HEK293 (cell line): Measurements from ENCODE around the gene CDX1.

Source experiments
- CTCF ChIA-PET: fragments of 350-600 bp; formaldehyde crosslinking; extraction: SDS; loops from one replicate; lab custom pipeline; 2021; ENCODE audit warnings: antibody characterized with exemption; lab: Yijun Ruan, JAX
- POLR2A ChIA-PET: fragments of 300-600 bp; formaldehyde crosslinking; extraction: SDS; loops from one replicate; lab custom pipeline; 2020; ENCODE audit warnings: antibody characterized with exemption, inconsistent platforms; lab: Yijun Ruan, JAX
- H3K27ac ChIP-seq: fragments of 200-500 bp; sonication (Bioruptor generic); 2 replicates; pipeline ENCODE4 v1.5.1; 2014; ENCODE audit warnings: low read depth, low read length, control low read depth, inconsistent platforms; ENCODE audit errors: extremely low read depth
- H3K36me3 ChIP-seq, 2 experiments: fragments of 200-500 bp in 1 of 2; sonication (Bioruptor generic) in 1 of 2; 1 replicate in 1 of 2; 2 replicates in 1 of 2; pipeline ENCODE4 v1.5.1; 2014 to 2017; ENCODE audit warnings: inconsistent platforms in 2 of 2, low read length in 2 of 2; ENCODE audit not compliant: control insufficient read depth in 2 of 2, insufficient read depth in 1 of 2
- H3K4me1 ChIP-seq: fragments of 200-500 bp; sonication (Bioruptor generic); 2 replicates; pipeline ENCODE4 v1.5.1; 2014; ENCODE audit warnings: mild to moderate bottlenecking, low read length, inconsistent platforms; ENCODE audit not compliant: control insufficient read depth, insufficient read depth
- H3K4me3 ChIP-seq: 2 replicates; pipeline ENCODE4 v1.5.1; 2011; ENCODE audit warnings: low read depth, mild to moderate bottlenecking, control low read depth, low read length, moderate library complexity
- H3K9me3 ChIP-seq: fragments of 200-500 bp; sonication (Bioruptor generic); 2 replicates; pipeline ENCODE4 v1.5.1; 2014; ENCODE audit warnings: low read depth, low read length, inconsistent platforms; ENCODE audit not compliant: control insufficient read depth, insufficient read depth
- GLI2 ChIP-seq: fragments of 450-650 bp; formaldehyde crosslinking; IDR thresholded peaks from 2 replicates; pipeline ENCODE4; 2017; ENCODE audit warnings: missing biosample characterization, missing genetic modification characterization, low read depth, borderline replicate concordance
- GLIS1 ChIP-seq: fragments of 450-650 bp; formaldehyde crosslinking; IDR thresholded peaks from 2 replicates; pipeline ENCODE4 v1.5.1; 2016; ENCODE audit warnings: missing biosample characterization, missing genetic modification characterization
- HOXD13 ChIP-seq: sonication (generic); formaldehyde crosslinking; IDR thresholded peaks from 2 replicates; pipeline ENCODE4 v1.8.0; 2022; ENCODE audit warnings: missing genetic modification reagents, borderline replicate concordance
- MEIS1 ChIP-seq: sonication (generic); formaldehyde crosslinking; IDR thresholded peaks from 2 replicates; pipeline ENCODE4 v1.8.1; 2022; ENCODE audit warnings: missing genetic modification reagents, mild to moderate bottlenecking, borderline replicate concordance
- SETDB1 ChIP-seq: IDR thresholded peaks from one replicate; pipeline ENCODE4 v1.6.1; 2017; ENCODE audit warnings: mild to moderate bottlenecking, low read length, moderate library complexity, mixed read lengths; ENCODE audit not compliant: insufficient read length
- ZBTB17 ChIP-seq: fragments of 450-650 bp; formaldehyde crosslinking; IDR thresholded peaks from 2 replicates; pipeline ENCODE4 v1.5.1; 2016; ENCODE audit warnings: missing biosample characterization, missing genetic modification characterization
- ZIC2 ChIP-seq: fragments of 450-650 bp; formaldehyde crosslinking; IDR thresholded peaks from 2 replicates; pipeline ENCODE4 v1.5.1; 2016; ENCODE audit warnings: missing biosample characterization, missing genetic modification characterization
- ZNF114 ChIP-seq: fragments of 450-650 bp; formaldehyde crosslinking; IDR thresholded peaks from 2 replicates; pipeline ENCODE4 v1.5.0; 2017; ENCODE audit warnings: missing biosample characterization, missing genetic modification characterization
- ZNF133 ChIP-seq: fragments of 450-650 bp; formaldehyde crosslinking; IDR thresholded peaks from 2 replicates; pipeline ENCODE4 v1.5.1; 2016; ENCODE audit warnings: missing biosample characterization, missing genetic modification characterization
- ZNF140 ChIP-seq: fragments of 450-650 bp; formaldehyde crosslinking; IDR thresholded peaks from 2 replicates; pipeline ENCODE4 v1.5.1; 2016; ENCODE audit warnings: missing biosample characterization, missing genetic modification characterization
- ZNF184 ChIP-seq: fragments of 450-650 bp; IDR thresholded peaks from 2 replicates; pipeline ENCODE4 v1.5.1; 2018; ENCODE audit warnings: missing biosample characterization, mild to moderate bottlenecking, missing genetic modification characterization
- ZNF2 ChIP-seq: fragments of 450-650 bp; formaldehyde crosslinking; IDR thresholded peaks from 2 replicates; pipeline ENCODE4 v1.5.1; 2016; ENCODE audit warnings: missing biosample characterization, missing genetic modification characterization
- ZNF239 ChIP-seq: fragments of 450-650 bp; formaldehyde crosslinking; IDR thresholded peaks from 2 replicates; pipeline ENCODE4 v1.5.1; 2016; ENCODE audit warnings: missing biosample characterization, missing genetic modification characterization
- ZNF24 ChIP-seq: fragments of 450-650 bp; formaldehyde crosslinking; IDR thresholded peaks from 2 replicates; pipeline ENCODE4 v1.5.1; 2016; ENCODE audit warnings: missing biosample characterization, missing genetic modification characterization
- ZNF266 ChIP-seq: fragments of 450-650 bp; formaldehyde crosslinking; IDR thresholded peaks from 2 replicates; pipeline ENCODE4 v1.5.1; 2016; ENCODE audit warnings: missing biosample characterization, missing genetic modification characterization, low read depth
- ZNF621 ChIP-seq: fragments of 450-650 bp; formaldehyde crosslinking; IDR thresholded peaks from 2 replicates; pipeline ENCODE4 v1.5.1; 2017; ENCODE audit warnings: missing biosample characterization, missing genetic modification characterization
- ZSCAN30 ChIP-seq: fragments of 450-650 bp; IDR thresholded peaks from 2 replicates; pipeline ENCODE4 v1.5.1; 2018; ENCODE audit warnings: missing biosample characterization, mild to moderate bottlenecking, missing genetic modification characterization, moderate library complexity
- TF ChIP-seq, protein P1 (sequence below): fragments of 450-650 bp; formaldehyde crosslinking; IDR thresholded peaks from 2 replicates; pipeline ENCODE4 v1.5.1; 2016; ENCODE audit warnings: missing biosample characterization, missing genetic modification characterization
- TF ChIP-seq, protein P2 (sequence below): fragments of 450-650 bp; formaldehyde crosslinking; IDR thresholded peaks from 2 replicates; pipeline ENCODE4 v1.5.1; 2016; ENCODE audit warnings: missing biosample characterization, missing genetic modification characterization
- TF ChIP-seq, protein P3 (sequence below): fragments of 450-650 bp; formaldehyde crosslinking; IDR thresholded peaks from 2 replicates; pipeline ENCODE4 v1.5.1; 2016; ENCODE audit warnings: missing biosample characterization, missing genetic modification characterization
- TF ChIP-seq, protein P4 (sequence below): fragments of 450-650 bp; formaldehyde crosslinking; IDR thresholded peaks from 2 replicates; pipeline ENCODE4 v1.5.1; 2016; ENCODE audit warnings: missing biosample characterization, missing genetic modification characterization
- TF ChIP-seq, protein P5 (sequence below): fragments of 450-650 bp; formaldehyde crosslinking; IDR thresholded peaks from 2 replicates; pipeline ENCODE4 v1.5.1; 2016; ENCODE audit warnings: missing biosample characterization, missing genetic modification characterization

Gene CDX1

DNA sequence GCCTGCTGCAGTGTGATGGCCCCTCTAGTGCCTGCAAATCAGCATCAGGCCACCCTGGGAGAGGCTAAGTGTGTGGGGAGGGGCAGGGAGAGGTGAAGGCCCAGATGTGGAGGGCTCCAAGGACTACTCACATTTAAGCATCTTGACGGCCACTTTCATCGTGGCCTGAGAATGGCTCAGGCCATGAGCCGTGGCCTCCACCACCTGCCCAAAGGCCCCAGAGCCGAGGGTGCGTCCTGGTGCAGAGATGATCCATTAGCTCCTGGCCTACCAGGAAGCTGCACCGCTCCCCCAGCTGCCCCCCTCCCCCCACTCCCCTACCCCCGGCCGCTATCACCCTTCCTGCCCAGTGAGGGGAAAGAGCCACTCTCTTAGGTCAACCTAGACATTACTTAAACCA, 42.0 kb upstream of the CDX1 start:
- ChIA-PET CTCF (interaction anchor here (1.5 kb wide), 1 partner anchor 290 kb away, joined by 3 read pairs; no protein-coding TSS in a partner anchor), POLR2A (no interaction called here)
- H3K9me3 ChIP-seq = no peaks in the 10 kb centered on the region
- H3K36me3 ChIP-seq = no peaks in the 10 kb centered on the region
- no peak overlapping the region for H3K27ac ChIP-seq
- no peak for TF ChIP-seq ZNF114 (tag by site-specific recombination)
- no peak for TF ChIP-seq ZNF266 (tag by site-specific recombination)
- TF ChIP-seq, protein P1, sequence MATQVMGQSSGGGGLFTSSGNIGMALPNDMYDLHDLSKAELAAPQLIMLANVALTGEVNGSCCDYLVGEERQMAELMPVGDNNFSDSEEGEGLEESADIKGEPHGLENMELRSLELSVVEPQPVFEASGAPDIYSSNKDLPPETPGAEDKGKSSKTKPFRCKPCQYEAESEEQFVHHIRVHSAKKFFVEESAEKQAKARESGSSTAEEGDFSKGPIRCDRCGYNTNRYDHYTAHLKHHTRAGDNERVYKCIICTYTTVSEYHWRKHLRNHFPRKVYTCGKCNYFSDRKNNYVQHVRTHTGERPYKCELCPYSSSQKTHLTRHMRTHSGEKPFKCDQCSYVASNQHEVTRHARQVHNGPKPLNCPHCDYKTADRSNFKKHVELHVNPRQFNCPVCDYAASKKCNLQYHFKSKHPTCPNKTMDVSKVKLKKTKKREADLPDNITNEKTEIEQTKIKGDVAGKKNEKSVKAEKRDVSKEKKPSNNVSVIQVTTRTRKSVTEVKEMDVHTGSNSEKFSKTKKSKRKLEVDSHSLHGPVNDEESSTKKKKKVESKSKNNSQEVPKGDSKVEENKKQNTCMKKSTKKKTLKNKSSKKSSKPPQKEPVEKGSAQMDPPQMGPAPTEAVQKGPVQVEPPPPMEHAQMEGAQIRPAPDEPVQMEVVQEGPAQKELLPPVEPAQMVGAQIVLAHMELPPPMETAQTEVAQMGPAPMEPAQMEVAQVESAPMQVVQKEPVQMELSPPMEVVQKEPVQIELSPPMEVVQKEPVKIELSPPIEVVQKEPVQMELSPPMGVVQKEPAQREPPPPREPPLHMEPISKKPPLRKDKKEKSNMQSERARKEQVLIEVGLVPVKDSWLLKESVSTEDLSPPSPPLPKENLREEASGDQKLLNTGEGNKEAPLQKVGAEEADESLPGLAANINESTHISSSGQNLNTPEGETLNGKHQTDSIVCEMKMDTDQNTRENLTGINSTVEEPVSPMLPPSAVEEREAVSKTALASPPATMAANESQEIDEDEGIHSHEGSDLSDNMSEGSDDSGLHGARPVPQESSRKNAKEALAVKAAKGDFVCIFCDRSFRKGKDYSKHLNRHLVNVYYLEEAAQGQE (tag by site-specific recombination) = no peak
- TF ChIP-seq, all 188 proteins: peak for 0
- H3K4me1 ChIP-seq = no peaks in the 10 kb centered on the region
- no peak overlapping the region for H3K4me3 ChIP-seq

DNA sequence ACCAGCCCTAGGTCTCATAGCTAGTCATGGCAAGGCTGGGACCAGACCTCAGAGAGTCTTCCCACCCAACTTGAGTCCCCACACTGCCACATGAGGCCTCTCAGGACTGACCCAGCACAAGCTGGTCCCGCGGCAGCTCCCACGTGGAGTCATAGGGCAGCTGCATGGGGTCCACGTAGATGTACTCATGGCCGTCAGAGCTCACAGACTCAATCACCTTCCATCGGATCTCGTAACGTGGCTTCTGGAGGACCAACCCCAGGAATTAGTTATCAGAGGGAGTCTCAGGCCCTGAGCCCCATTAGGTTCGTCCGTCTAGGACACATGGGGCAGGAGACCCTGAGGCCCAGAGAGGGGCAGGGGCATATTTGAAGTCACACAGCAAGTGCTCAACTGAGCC, 41.2 kb upstream of the CDX1 start:
- Histone ChIP-seq H3K9me3 (no peaks in the 10 kb centered on the region), H3K27ac (no peak overlapping the region), H3K4me3 (no peak overlapping the region), H3K36me3 (no peaks in the 10 kb centered on the region), H3K4me1 (no peaks in the 10 kb centered on the region)
- POLR2A ChIA-PET = no interaction called here
- TF ChIP-seq MEIS1 (no peak), GLI2 (tag by site-specific recombination) (no peak), ZNF24 (tag by site-specific recombination) (no peak), ZBTB17 (tag by site-specific recombination) (no peak), ZNF133 (no peak), ZNF184 (tag by site-specific recombination) (no peak), ZNF2 (tag by site-specific recombination) (no peak), ZNF621 (tag by site-specific recombination) (no peak), ZSCAN30 (tag by site-specific recombination) (no peak)
- TF ChIP-seq, protein P2, sequence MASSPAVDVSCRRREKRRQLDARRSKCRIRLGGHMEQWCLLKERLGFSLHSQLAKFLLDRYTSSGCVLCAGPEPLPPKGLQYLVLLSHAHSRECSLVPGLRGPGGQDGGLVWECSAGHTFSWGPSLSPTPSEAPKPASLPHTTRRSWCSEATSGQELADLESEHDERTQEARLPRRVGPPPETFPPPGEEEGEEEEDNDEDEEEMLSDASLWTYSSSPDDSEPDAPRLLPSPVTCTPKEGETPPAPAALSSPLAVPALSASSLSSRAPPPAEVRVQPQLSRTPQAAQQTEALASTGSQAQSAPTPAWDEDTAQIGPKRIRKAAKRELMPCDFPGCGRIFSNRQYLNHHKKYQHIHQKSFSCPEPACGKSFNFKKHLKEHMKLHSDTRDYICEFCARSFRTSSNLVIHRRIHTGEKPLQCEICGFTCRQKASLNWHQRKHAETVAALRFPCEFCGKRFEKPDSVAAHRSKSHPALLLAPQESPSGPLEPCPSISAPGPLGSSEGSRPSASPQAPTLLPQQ (tag by site-specific recombination) = no peak
- TF ChIP-seq, protein P3, sequence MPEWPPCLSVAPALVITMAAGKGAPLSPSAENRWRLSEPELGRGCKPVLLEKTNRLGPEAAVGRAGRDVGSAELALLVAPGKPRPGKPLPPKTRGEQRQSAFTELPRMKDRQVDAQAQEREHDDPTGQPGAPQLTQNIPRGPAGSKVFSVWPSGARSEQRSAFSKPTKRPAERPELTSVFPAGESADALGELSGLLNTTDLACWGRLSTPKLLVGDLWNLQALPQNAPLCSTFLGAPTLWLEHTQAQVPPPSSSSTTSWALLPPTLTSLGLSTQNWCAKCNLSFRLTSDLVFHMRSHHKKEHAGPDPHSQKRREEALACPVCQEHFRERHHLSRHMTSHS (tag by site-specific recombination) = no peak
- CTCF ChIA-PET = interaction anchor here (0.5 to 1.5 kb wide), 2 partner anchors 147 to 291 kb away, joined by 3 read pairs; no protein-coding TSS in a partner anchor

DNA sequence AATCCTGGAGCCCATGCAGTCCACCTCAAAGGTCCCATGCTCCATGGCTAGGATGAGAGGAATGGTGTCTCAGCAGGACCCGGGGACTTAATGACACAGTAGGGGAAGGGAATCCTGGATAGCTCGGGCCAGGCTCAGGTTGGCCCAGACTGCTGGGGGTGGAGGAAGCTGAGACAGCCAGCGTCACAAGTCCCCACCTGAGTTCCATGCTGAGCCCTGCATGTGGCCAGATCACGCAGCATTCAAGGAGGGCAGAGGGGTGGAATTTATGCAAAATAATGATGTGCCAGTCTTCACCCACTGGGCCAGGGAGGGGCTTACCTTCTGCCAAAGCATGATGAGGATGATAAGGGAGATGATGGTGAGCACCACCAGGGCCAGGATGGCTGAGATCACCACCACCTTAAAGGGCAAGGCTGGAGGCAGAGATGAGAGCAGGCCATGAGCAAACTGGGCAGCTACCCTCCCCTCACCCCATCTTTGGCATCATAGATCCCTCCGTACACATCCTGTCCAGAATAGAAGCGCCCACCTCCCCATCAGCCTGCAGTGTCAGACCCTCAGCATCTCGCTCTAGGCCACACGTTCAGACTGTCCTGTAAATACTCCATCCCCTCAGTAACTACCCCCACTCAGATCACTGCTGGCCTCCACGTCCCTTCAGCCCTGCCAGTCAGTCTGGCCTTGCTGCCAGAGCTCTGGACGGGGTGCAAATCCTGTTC, 40.2 kb upstream of the CDX1 start:
- no peaks in the 10 kb centered on the region for H3K4me1 ChIP-seq
- H3K36me3 ChIP-seq = no peaks in the 10 kb centered on the region
- POLR2A ChIA-PET = no interaction called here
- H3K9me3 ChIP-seq = no peaks in the 10 kb centered on the region
- H3K27ac ChIP-seq = no peak overlapping the region
- CTCF ChIA-PET = interaction anchor here (0.7 to 1.5 kb wide), 2 partner anchors 9 to 292 kb away, joined by 3 to 4 read pairs; no protein-coding TSS in a partner anchor
- H3K4me3 ChIP-seq = no peak overlapping the region
- peak; percentile 87 for TF ChIP-seq ZIC2 (tag by site-specific recombination)
- TF ChIP-seq, protein P4, sequence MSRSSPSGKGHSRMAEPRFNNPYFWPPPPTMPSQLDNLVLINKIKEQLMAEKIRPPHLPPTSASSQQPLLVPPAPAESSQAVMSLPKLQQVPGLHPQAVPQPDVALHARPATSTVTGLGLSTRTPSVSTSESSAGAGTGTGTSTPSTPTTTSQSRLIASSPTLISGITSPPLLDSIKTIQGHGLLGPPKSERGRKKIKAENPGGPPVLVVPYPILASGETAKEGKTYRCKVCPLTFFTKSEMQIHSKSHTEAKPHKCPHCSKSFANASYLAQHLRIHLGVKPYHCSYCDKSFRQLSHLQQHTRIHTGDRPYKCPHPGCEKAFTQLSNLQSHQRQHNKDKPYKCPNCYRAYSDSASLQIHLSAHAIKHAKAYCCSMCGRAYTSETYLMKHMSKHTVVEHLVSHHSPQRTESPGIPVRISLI (tag by site-specific recombination) = no peak
- TF ChIP-seq SETDB1 = no peak
- no peak for TF ChIP-seq HOXD13 (CRISPR knock-in tag)
- TF ChIP-seq, protein P5, sequence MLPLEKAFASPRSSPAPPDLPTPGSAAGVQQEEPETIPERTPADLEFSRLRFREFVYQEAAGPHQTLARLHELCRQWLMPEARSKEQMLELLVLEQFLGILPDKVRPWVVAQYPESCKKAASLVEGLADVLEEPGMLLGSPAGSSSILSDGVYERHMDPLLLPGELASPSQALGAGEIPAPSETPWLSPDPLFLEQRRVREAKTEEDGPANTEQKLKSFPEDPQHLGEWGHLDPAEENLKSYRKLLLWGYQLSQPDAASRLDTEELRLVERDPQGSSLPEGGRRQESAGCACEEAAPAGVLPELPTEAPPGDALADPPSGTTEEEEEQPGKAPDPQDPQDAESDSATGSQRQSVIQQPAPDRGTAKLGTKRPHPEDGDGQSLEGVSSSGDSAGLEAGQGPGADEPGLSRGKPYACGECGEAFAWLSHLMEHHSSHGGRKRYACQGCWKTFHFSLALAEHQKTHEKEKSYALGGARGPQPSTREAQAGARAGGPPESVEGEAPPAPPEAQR (tag by site-specific recombination) = no peak
- TF ChIP-seq ZNF239 = no peak
- no peak for TF ChIP-seq ZNF140 (tag by site-specific recombination)
- peak; percentile 56 for TF ChIP-seq GLIS1
